HG02870 (cell line): Measurements from ENCODE around the gene CCDC91.

Source experiments
- ATAC-seq: cut with Tn5 transposase; IDR thresholded peaks from one replicate; pipeline ENCODE4 v1.9.1; 2021; ENCODE audit warnings: mild to moderate bottlenecking, moderate library complexity; ENCODE audit not compliant: unreplicated experiment

The CCDC91 gene

DNA sequence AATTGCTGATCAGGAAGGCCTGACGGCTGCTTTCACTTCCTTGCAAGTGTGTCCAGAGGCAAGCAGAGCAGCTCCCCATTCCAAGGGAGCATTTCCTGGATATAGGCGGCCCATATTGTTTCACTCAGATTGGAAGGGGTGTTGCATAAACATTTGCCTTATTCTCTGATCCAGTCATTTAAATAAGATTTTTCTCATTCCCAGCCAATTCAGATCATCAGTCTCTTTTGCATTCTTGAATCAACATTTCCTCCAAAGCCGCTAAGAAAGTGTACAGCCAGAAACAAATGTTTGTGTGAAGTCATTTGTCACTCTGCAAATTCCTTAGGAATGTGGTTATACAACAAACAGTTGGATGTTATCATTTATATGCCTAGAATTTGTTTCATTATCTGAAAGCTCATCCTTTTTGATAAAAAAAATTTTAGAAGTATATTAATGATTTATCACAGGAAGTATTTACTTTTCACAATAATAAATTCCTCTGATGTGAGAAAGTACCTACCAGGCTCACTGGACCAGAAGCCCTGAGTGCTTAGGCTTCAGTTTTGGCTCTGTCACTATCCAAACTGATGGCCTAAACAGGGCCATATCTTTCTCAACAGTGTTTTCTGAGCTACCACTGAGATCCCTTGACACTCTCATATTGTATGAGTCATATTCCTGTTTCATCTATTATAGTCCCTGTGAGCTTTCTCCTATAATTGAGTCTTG lies 379.6 kb downstream of the CCDC91 start:
- no peak for ATAC-seq

DNA sequence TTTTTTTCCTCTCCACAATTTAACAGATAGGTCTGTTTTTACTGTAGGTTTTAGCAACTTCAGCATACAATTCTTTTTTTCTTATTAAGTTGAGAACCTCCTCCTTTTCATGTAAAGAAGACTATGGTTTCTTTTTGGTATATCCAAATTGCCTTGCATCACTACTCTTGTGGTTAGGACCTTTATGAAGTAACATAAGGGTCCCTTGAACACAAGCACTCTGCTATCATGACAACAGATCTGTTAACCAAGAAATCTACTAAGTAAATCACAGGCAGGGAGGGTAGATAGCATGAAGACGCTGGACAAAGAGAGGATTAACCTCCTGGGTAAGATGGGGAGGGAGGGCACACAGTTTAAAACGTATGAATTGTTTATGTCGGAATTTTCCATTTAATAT lies 380.6 kb downstream of the CCDC91 start:
- ATAC-seq, result no peak

GRCh38 chr12:28574746-28575592 lies 384.7 kb downstream of the CCDC91 start:
- ATAC-seq, result no peak

GRCh38 chr12:28575593-28576205 lies 385.4 kb downstream of the CCDC91 start:
- no peak for ATAC-seq

GRCh38 chr12:28578361-28578760 lies 388.1 kb downstream of the CCDC91 start:
- ATAC-seq, result no peak

DNA sequence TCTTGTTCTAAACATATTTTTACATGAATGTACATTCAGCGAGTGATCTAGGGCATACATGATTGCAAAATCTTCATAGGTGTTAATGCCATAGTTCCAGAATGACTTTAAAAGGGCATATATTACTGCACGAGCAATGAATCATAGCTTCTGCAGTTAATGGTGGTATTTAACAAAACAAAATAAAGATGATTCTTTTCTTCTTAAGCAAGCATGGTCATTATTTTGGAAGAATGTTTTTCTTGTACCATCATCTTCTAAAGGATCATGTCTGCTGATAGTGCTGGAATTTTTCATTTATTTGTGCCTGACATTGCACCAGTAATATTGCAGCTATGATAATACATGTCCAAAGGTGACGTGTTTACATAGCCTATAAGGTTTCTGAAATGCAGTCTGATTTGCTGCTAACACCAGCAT lies 388.6 kb downstream of the CCDC91 start:
- ATAC-seq, result no peak

GRCh38 chr12:28582672-28583376 lies 392.6 kb downstream of the CCDC91 start:
- ATAC-seq, result no peak

DNA sequence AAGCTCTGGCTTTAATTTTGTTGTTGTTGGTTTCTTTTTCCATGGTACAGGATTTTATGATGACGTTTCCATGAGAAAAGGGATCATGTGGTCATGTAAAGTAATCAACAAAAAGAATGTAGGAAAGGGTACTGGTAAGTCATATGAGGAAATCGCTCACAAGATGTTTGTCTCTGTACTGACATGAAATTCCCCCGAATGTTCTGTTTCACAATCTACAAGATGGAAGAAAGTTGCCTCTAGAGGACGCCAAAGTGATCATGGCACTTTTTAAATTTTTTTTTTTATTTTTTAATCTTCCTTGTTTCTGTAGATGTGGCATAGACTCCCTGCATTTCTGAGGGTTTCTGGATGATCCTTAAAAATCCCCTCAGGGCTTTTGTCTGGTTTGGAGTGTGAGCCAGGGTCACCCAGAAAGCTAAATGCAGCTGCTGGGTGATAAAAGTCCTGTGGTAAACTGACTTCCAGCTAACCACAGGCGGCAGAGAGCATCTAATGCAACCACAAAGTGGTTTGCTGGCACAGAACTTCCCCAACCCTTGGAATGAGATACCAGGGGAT lies 393.5 kb downstream of the CCDC91 start:
- no peak for ATAC-seq

DNA sequence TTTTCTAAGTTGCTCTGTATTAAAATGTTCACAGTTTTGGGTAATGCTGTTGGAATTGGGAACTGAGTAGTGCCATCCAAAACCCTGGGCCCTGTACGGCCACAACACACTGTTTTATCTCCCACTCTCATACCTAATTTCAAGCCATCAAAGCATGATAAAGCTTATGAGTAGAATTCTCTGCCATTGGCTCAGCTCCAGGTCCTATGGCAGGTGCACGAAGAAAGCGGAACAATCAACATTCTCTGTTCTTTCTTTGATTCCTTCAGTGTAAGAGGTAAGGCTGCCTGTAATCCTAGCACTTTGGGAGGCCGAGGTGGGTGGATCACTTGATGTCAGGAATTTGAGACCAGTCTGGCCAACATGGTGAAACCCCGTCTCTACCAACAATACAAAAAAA lies 394.9 kb downstream of the CCDC91 start:
- no peak for ATAC-seq

- ATAC-seq, result no peak
Measured at GRCh38 chr12:28586481-28586880, 396.2 kb downstream of the CCDC91 start.

GRCh38 chr12:28591831-28592230 lies 401.6 kb downstream of the CCDC91 start:
- ATAC-seq, result no peak
